IPS DF 6.9 (cell line): Measurements from ENCODE around the gene TIGD1.

Source experiments
- DNase-seq: peaks from one replicate; pipeline ENCODE4 v3.0.0-alpha.2; 2013; ENCODE audit warnings: low read depth, low spot score
- H3K27ac ChIP-seq: one replicate; pipeline ENCODE4 v1.5.1; 2013; ENCODE audit warnings: low read length, control low read depth
- H3K27me3 ChIP-seq: 2 replicates; pipeline ENCODE4 v1.6.1; 2013; ENCODE audit warnings: mild to moderate bottlenecking, low read length; ENCODE audit not compliant: control insufficient read depth, insufficient read depth
- H3K36me3 ChIP-seq: 2 replicates; pipeline ENCODE4 v1.6.1; 2013; ENCODE audit warnings: low read length; ENCODE audit not compliant: control insufficient read depth, insufficient read depth
- H3K4me1 ChIP-seq: 2 replicates; pipeline ENCODE4 v1.6.1; 2013; ENCODE audit warnings: low read length; ENCODE audit not compliant: control insufficient read depth, insufficient read depth
- H3K4me3 ChIP-seq: 2 replicates; pipeline ENCODE4 v1.5.1; 2013; ENCODE audit warnings: mild to moderate bottlenecking, low read length
- H3K9me3 ChIP-seq: 2 replicates; pipeline ENCODE4 v1.6.1; 2013; ENCODE audit warnings: low read length, inconsistent platforms; ENCODE audit not compliant: control insufficient read depth, insufficient read depth
- WGBS: extraction: QIAGEN DNeasy Blood & Tissue Kit; methylation state at CpG from one replicate; pipeline ENCODE4 v1.1.7; 2013; ENCODE audit warnings: mixed read lengths, missing lambda C conversion rate; ENCODE audit not compliant: insufficient read length, insufficient coverage; 5-methylcytosine and 5-hydroxymethylcytosine counted together

The TIGD1 gene

GRCh38 chr2:232532419-232532818 is 17.9 kb downstream of the TIGD1 start:
- Histone ChIP-seq H3K4me1 (peaks cover 1% of the 10 kb centered on the region; the same call in 1 of the 2 replicates), H3K27ac (no peak overlapping the region), H3K36me3 (no peaks in the 10 kb centered on the region), H3K27me3 (no peaks in the 10 kb centered on the region), H3K9me3 (no peaks in the 10 kb centered on the region; the same call in 1 of the 2 replicates), H3K4me3 (no peak overlapping the region)
- no peak for DNase-seq
- no CpG with 5 or more reads among the region's 9 CpGs for WGBS

- Histone ChIP-seq H3K27ac (no peak overlapping the region), H3K4me1 (peaks cover 4% of the 10 kb centered on the region; the same call in 1 of the 2 replicates), H3K27me3 (no peaks in the 10 kb centered on the region), H3K9me3 (no peaks in the 10 kb centered on the region), H3K4me3 (no peak overlapping the region), H3K36me3 (no peaks in the 10 kb centered on the region)
- DNase-seq: no peak
- no CpG with 5 or more reads among the region's 9 CpGs for WGBS
Measured at GRCh38 chr2:232530626-232531260, 19.6 kb downstream of the TIGD1 start.

- WGBS: no CpG with 5 or more reads among the region's 17 CpGs
- H3K9me3 ChIP-seq: no peaks in the 10 kb centered on the region
- H3K36me3 ChIP-seq: no peaks in the 10 kb centered on the region
- no peak overlapping the region for H3K27ac ChIP-seq
- no peak overlapping the region for H3K4me3 ChIP-seq
- DNase-seq: no peak
- H3K27me3 ChIP-seq: no peaks in the 10 kb centered on the region
- H3K4me1 ChIP-seq: peaks cover 4% of the 10 kb centered on the region; the same call in 1 of the 2 replicates
Measured at GRCh38 chr2:232529806-232530547, 20.4 kb downstream of the TIGD1 start.

GRCh38 chr2:232528746-232529460 is 21.5 kb downstream of the TIGD1 start:
- Histone ChIP-seq H3K9me3 (no peaks in the 10 kb centered on the region), H3K27me3 (no peaks in the 10 kb centered on the region; the same call in 1 of the 2 replicates), H3K4me3 (no peak overlapping the region), H3K36me3 (no peaks in the 10 kb centered on the region), H3K4me1 (peaks cover 4% of the 10 kb centered on the region; the same call in 1 of the 2 replicates), H3K27ac (no peak overlapping the region)
- no CpG with 5 or more reads among the region's 11 CpGs for WGBS
- DNase-seq: no peak

- H3K4me1 ChIP-seq: peaks cover 4% of the 10 kb centered on the region; the same call in 1 of the 2 replicates
- H3K27ac ChIP-seq: no peak overlapping the region
- no peak for DNase-seq
- no CpG with 5 or more reads among the region's 6 CpGs for WGBS
- no peaks in the 10 kb centered on the region for H3K36me3 ChIP-seq
- no peak overlapping the region for H3K4me3 ChIP-seq
- H3K9me3 ChIP-seq: no peaks in the 10 kb centered on the region
- H3K27me3 ChIP-seq: peaks cover 9% of the 10 kb centered on the region
Measured at GRCh38 chr2:232527905-232528470, 22.4 kb downstream of the TIGD1 start.

- no peak overlapping the region for H3K27ac ChIP-seq
- H3K36me3 ChIP-seq: no peaks in the 10 kb centered on the region
- peaks cover 16% of the 10 kb centered on the region for H3K27me3 ChIP-seq
- no CpG with 5 or more reads among the region's 13 CpGs for WGBS
- no peak overlapping the region for H3K4me3 ChIP-seq
- no peaks in the 10 kb centered on the region for H3K9me3 ChIP-seq
- no peak for DNase-seq
- H3K4me1 ChIP-seq: peaks cover 7% of the 10 kb centered on the region; the same call in 1 of the 2 replicates
Measured at GRCh38 chr2:232526372-232526941, 23.9 kb downstream of the TIGD1 start.

- H3K9me3 ChIP-seq: no peaks in the 10 kb centered on the region
- peaks cover 16% of the 10 kb centered on the region for H3K27me3 ChIP-seq
- H3K4me1 ChIP-seq: peaks cover 7% of the 10 kb centered on the region; the same call in 1 of the 2 replicates
- no peak within 1 kb of the TSS for H3K4me3 ChIP-seq
- no CpG with 5 or more reads among the region's 18 CpGs for WGBS
- no peak within 1 kb of the TSS for H3K27ac ChIP-seq
- no peaks in the 10 kb centered on the region for H3K36me3 ChIP-seq
- DNase-seq: no peak
Measured at GRCh38 chr2:232525791-232526371, 24.5 kb downstream of the TIGD1 start, which contains the start of gene CHRND. Gene CHRND (plus strand): TSS chr2:232526160. CDS start chr2:232526216, 56 bp downstream.

- peaks cover 7% of the 10 kb centered on the region; the same call in 1 of the 2 replicates for H3K4me1 ChIP-seq
- no CpG with 5 or more reads among the region's 14 CpGs for WGBS
Measured at GRCh38 chr2:232525199-232525598, 25.2 kb downstream of the TIGD1 start.

GRCh38 chr2:232524771-232525170 is 25.6 kb downstream of the TIGD1 start:
- H3K27me3 ChIP-seq: peaks cover 16% of the 10 kb centered on the region
- no peaks in the 10 kb centered on the region for H3K9me3 ChIP-seq
- no peak overlapping the region for H3K4me3 ChIP-seq
- no peak overlapping the region for H3K27ac ChIP-seq
- WGBS: no CpG with 5 or more reads among the region's 6 CpGs
- no peaks in the 10 kb centered on the region for H3K36me3 ChIP-seq
- H3K4me1 ChIP-seq: peaks cover 6% of the 10 kb centered on the region; the same call in 1 of the 2 replicates
- no peak for DNase-seq

More at GRCh38 chr2:232525199-232525598, 25.2 kb downstream of the TIGD1 start:
- H3K27me3 ChIP-seq: peaks cover 16% of the 10 kb centered on the region
- H3K27ac ChIP-seq: no peak overlapping the region
- H3K4me3 ChIP-seq: no peak overlapping the region
- DNase-seq: no peak
- no peaks in the 10 kb centered on the region for H3K9me3 ChIP-seq
- no peaks in the 10 kb centered on the region for H3K36me3 ChIP-seq
